ENCODE data around the gene GRK1.

Gene GRK1

GRCh38 chr13:113734099-113734825 is 67.2 kb downstream of the GRK1 start:
- Histone ChIP-seq H3K27ac (ENCODE audit: extremely low read depth, low read depth, low read length) (no peak overlapping the region), H3K4me1 (ENCODE audit: control insufficient read depth, insufficient read depth, low read length) (no peaks in the 10 kb centered on the region), H3K36me3 (ENCODE audit: control insufficient read depth in 2 of 2, insufficient read depth in 1 of 2, low read length in 2 of 2) (no peaks in the 10 kb centered on the region), H3K9me3 (ENCODE audit: control insufficient read depth, insufficient read depth, low read depth, low read length) (no peaks in the 10 kb centered on the region), H3K4me3 (ENCODE audit: low read depth, low read length) (no peak overlapping the region)
- ChIA-PET POLR2A (no interaction called here), CTCF (no interaction called here)
- no peak for TF ChIP-seq ZNF184 (tag by site-specific recombination; IDR thresholded peaks at IDR 0.05)
- no peak for TF ChIP-seq ZNF146 (tag by site-specific recombination; IDR thresholded peaks at IDR 0.05)
- no peak for TF ChIP-seq ZNF133 (tag by site-specific recombination; IDR thresholded peaks at IDR 0.05)

GRCh38 chr13:113734826-113735125 is 67.8 kb downstream of the GRK1 start:
- no peak for TF ChIP-seq ZNF223 (tag by site-specific recombination; IDR thresholded peaks at IDR 0.05)
- no peak for TF ChIP-seq ZBTB48 (tag by site-specific recombination; IDR thresholded peaks at IDR 0.05)
- Histone ChIP-seq H3K36me3 (ENCODE audit: control insufficient read depth in 2 of 2, insufficient read depth in 1 of 2, low read length in 2 of 2) (no peaks in the 10 kb centered on the region), H3K4me1 (ENCODE audit: control insufficient read depth, insufficient read depth, low read length) (no peaks in the 10 kb centered on the region), H3K4me3 (ENCODE audit: low read depth, low read length) (no peak overlapping the region), H3K27ac (ENCODE audit: extremely low read depth, low read depth, low read length) (no peak overlapping the region), H3K9me3 (ENCODE audit: control insufficient read depth, insufficient read depth, low read depth, low read length) (no peaks in the 10 kb centered on the region)
- ChIA-PET POLR2A (no interaction called here), CTCF (no interaction called here)

- Histone ChIP-seq H3K4me3 (ENCODE audit: low read depth, low read length) (no peak overlapping the region), H3K36me3 (ENCODE audit: control insufficient read depth in 2 of 2, insufficient read depth in 1 of 2, low read length in 2 of 2) (no peaks in the 10 kb centered on the region), H3K9me3 (ENCODE audit: control insufficient read depth, insufficient read depth, low read depth, low read length) (no peaks in the 10 kb centered on the region), H3K4me1 (ENCODE audit: control insufficient read depth, insufficient read depth, low read length) (no peaks in the 10 kb centered on the region), H3K27ac (ENCODE audit: extremely low read depth, low read depth, low read length) (no peak overlapping the region)
- ChIA-PET POLR2A (no interaction called here), CTCF (no interaction called here)
- TF ChIP-seq AEBP2 (tag by site-specific recombination; IDR thresholded peaks at IDR 0.05; ENCODE audit: borderline replicate concordance), result no peak
These were observed 68.2 kb downstream of the GRK1 start for GRCh38 chr13:113735194-113735593.

GRCh38 chr13:113735750-113736149 is 68.7 kb downstream of the GRK1 start:
- ChIA-PET CTCF (interaction anchor here (0.7 kb wide), 1 partner anchor 491 kb away, joined by 3 read pairs; no protein-coding TSS in a partner anchor), POLR2A (no interaction called here)
- no peaks in the 10 kb centered on the region for H3K9me3 ChIP-seq (ENCODE audit: control insufficient read depth, insufficient read depth, low read depth, low read length)
- no peak overlapping the region for H3K27ac ChIP-seq (ENCODE audit: extremely low read depth, low read depth, low read length)
- no peak overlapping the region for H3K4me3 ChIP-seq (ENCODE audit: low read depth, low read length)
- H3K4me1 ChIP-seq (ENCODE audit: control insufficient read depth, insufficient read depth, low read length), result no peaks in the 10 kb centered on the region
- H3K36me3 ChIP-seq (ENCODE audit: control insufficient read depth in 2 of 2, insufficient read depth in 1 of 2, low read length in 2 of 2), result no peaks in the 10 kb centered on the region
- TF ChIP-seq ZNF10 (tag by site-specific recombination; IDR thresholded peaks at IDR 0.05), result no peak
- TF ChIP-seq SP7 (tag by site-specific recombination; IDR thresholded peaks at IDR 0.05), result no peak
- TF ChIP-seq ZNF843 (tag by site-specific recombination; IDR thresholded peaks at IDR 0.05), result no peak
- no peak for TF ChIP-seq ZNF391 (tag by site-specific recombination; IDR thresholded peaks at IDR 0.05; ENCODE audit: borderline replicate concordance, low read depth)
- TF ChIP-seq TRIM28 (IDR thresholded peaks at IDR 0.05; ENCODE audit: borderline replicate concordance, low read length), result no peak
- TF ChIP-seq ZBTB6 (tag by site-specific recombination; IDR thresholded peaks at IDR 0.05), result no peak
- TF ChIP-seq REST (tag by site-specific recombination; IDR thresholded peaks at IDR 0.05), result no peak
- no peak for TF ChIP-seq ZNF623 (tag by site-specific recombination; IDR thresholded peaks at IDR 0.05)
- no peak for TF ChIP-seq ZXDB (tag by site-specific recombination; IDR thresholded peaks at IDR 0.05)
- TF ChIP-seq ZNF561 (tag by site-specific recombination; IDR thresholded peaks at IDR 0.05; ENCODE audit: borderline replicate concordance), result no peak
- TF ChIP-seq ZNF37A (tag by site-specific recombination; IDR thresholded peaks at IDR 0.05), result no peak
- no peak; the same call in 1 of the 2 replicates for TF ChIP-seq BCL11B (tag by site-specific recombination; IDR thresholded peaks at IDR 0.05; ENCODE audit: low read depth)
- no peak for TF ChIP-seq HOXA7 (CRISPR knock-in tag; IDR thresholded peaks at IDR 0.05; ENCODE audit: borderline replicate concordance)

Data from HEK293 (cell line).